Mucosa of stomach (tissue), 1 donor: ENCODE results near the gene RIMOC1.

Experiments used
- H3K27me3 ChIP-seq: one replicate; pipeline ENCODE4 v1.7.0; 2013; ENCODE audit warnings: mild to moderate bottlenecking, low read length; ENCODE audit not compliant: control insufficient read depth, insufficient read depth
- H3K36me3 ChIP-seq: one replicate; pipeline ENCODE4 v1.7.0; 2013; ENCODE audit warnings: low read length; ENCODE audit not compliant: control insufficient read depth, insufficient read depth
- H3K4me1 ChIP-seq: one replicate; pipeline ENCODE4 v1.7.0; 2013; ENCODE audit warnings: mild to moderate bottlenecking, low read length; ENCODE audit not compliant: control insufficient read depth, insufficient read depth
- H3K4me3 ChIP-seq: one replicate; pipeline ENCODE4 v1.7.0; 2013; ENCODE audit warnings: low read length
- H3K9ac ChIP-seq: one replicate; pipeline ENCODE4 v1.7.0; 2013; ENCODE audit warnings: mild to moderate bottlenecking, low read length, moderate library complexity
- H3K9me3 ChIP-seq: one replicate; pipeline ENCODE4 v1.7.0; 2013; ENCODE audit warnings: mild to moderate bottlenecking, low read length, moderate library complexity; ENCODE audit not compliant: control insufficient read depth
- donor health status: Pancreatic carcinoma.

RIMOC1 gene

GRCh38 chr5:41903892-41904799, at the start of gene RIMOC1:
TSS of gene RIMOC1 (plus strand) at chr5:41904344. CDS start at chr5:41904368, 24 bp downstream.
- Histone ChIP-seq H3K4me3 (peak within 1 kb of the TSS; percentile 74), H3K36me3 (no peaks in the 10 kb centered on the region), H3K27me3 (peaks cover 4% of the 10 kb centered on the region), H3K4me1 (no peaks in the 10 kb centered on the region), H3K9ac (peak within 1 kb of the TSS; percentile 90), H3K9me3 (no peaks in the 10 kb centered on the region)

- H3K36me3 ChIP-seq = no peaks in the 10 kb centered on the region
Observed at GRCh38 chr5:41856644-41857491, 47.3 kb upstream of the RIMOC1 start.

GRCh38 chr5:41857989-41858388, 46.2 kb upstream of the RIMOC1 start:
- Histone ChIP-seq H3K36me3 (no peaks in the 10 kb centered on the region), H3K9me3 (no peaks in the 10 kb centered on the region), H3K9ac (no peak overlapping the region), H3K4me1 (no peaks in the 10 kb centered on the region), H3K4me3 (no peak overlapping the region), H3K27me3 (no peaks in the 10 kb centered on the region)

More at GRCh38 chr5:41856644-41857491, 47.3 kb upstream of the RIMOC1 start:
- H3K4me3 ChIP-seq = no peak overlapping the region
- no peaks in the 10 kb centered on the region for H3K4me1 ChIP-seq
- no peaks in the 10 kb centered on the region for H3K9me3 ChIP-seq
- no peak overlapping the region for H3K9ac ChIP-seq
- H3K27me3 ChIP-seq = no peaks in the 10 kb centered on the region

DNA sequence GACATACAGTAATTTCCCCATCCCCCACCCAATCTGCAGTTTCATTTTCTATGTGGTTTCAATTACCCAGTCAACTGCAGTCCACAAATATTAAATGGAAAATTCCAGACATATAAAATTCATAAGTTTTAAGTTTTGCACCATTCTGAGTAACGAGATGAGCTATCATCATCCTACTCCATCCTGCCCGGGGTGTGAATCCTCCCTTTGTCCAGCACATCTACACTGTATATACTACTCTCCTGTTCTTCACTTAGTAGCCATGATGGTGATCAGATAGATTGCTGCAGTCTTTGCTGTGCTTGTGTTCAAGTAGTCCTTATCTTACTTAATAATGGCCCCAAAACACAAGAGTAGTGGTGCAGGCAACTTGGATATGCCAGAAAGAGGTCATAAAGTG, 45.3 kb upstream of the RIMOC1 start:
- H3K9me3 ChIP-seq = no peaks in the 10 kb centered on the region
- no peaks in the 10 kb centered on the region for H3K27me3 ChIP-seq
- H3K36me3 ChIP-seq = no peaks in the 10 kb centered on the region

DNA sequence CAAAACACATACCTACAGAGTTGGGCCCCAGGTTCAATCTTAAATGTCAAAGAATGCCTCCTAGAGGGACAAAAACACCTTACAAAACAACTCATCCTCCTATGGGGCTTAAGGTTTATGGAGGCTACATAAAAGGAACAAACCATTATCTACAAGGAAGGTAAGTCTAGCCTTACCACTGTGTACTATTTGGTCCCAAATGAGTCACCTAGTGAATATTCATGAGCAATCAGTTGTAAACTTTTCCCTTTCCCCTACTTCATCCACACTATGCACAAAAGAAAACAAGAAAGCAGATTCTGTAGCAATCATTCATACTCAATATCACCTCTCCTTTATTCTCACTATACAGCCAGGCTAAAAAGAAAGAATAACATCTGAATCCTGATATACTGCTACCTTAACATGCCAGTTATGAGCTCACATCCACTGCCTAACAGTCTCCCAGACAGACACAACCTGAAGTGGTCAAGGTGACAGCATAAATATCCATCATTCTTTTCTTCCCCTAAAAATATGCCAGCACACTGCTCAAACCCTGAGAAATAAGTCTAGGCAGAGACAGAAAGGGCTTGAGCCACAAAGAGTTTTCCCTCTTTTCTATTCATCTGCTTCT, 40.2 kb upstream of the RIMOC1 start:
- H3K4me1 ChIP-seq = no peaks in the 10 kb centered on the region
- H3K9me3 ChIP-seq = no peaks in the 10 kb centered on the region
- no peak overlapping the region for H3K9ac ChIP-seq
- no peaks in the 10 kb centered on the region for H3K36me3 ChIP-seq
- no peaks in the 10 kb centered on the region for H3K27me3 ChIP-seq
- H3K4me3 ChIP-seq = no peak overlapping the region

More for the DNA sequence above, 45.3 kb upstream of the RIMOC1 start:
- Histone ChIP-seq H3K9ac (no peak overlapping the region), H3K4me3 (no peak overlapping the region), H3K4me1 (no peaks in the 10 kb centered on the region)

DNA sequence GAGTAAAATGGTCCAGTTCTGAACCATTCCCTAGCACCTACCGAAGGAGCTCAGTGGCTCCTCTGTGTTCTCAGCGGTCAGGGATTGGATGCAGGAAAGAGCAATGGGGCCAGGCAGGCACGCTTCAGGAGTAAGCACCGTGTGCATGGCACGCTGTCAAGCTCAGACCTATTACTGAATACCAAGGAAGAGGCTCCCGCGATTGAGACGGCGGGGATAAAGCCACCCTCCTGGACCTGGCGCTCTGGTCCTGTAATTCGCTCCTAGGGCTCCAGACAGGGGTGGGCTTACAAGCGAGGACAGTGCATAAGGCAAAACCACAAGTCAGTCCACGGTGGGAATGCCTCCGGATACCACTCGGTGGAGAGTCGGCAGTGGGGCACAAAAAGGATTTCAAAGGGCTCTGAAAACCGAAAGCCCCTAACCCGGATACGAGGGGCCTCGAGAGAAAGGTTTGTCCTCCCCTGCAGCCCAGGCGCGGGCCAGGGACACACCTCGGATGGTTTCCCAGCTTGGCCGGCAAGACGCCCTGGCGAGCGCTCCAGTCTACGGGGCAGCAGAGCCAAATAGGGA, 34.9 kb upstream of the RIMOC1 start:
- H3K4me3 ChIP-seq = peak overlapping the region; percentile 72
- H3K4me1 ChIP-seq = peaks cover 5% of the 10 kb centered on the region
- H3K27me3 ChIP-seq = no peaks in the 10 kb centered on the region
- no peaks in the 10 kb centered on the region for H3K36me3 ChIP-seq
- H3K9ac ChIP-seq = peak overlapping the region; percentile 77
- no peaks in the 10 kb centered on the region for H3K9me3 ChIP-seq

DNA sequence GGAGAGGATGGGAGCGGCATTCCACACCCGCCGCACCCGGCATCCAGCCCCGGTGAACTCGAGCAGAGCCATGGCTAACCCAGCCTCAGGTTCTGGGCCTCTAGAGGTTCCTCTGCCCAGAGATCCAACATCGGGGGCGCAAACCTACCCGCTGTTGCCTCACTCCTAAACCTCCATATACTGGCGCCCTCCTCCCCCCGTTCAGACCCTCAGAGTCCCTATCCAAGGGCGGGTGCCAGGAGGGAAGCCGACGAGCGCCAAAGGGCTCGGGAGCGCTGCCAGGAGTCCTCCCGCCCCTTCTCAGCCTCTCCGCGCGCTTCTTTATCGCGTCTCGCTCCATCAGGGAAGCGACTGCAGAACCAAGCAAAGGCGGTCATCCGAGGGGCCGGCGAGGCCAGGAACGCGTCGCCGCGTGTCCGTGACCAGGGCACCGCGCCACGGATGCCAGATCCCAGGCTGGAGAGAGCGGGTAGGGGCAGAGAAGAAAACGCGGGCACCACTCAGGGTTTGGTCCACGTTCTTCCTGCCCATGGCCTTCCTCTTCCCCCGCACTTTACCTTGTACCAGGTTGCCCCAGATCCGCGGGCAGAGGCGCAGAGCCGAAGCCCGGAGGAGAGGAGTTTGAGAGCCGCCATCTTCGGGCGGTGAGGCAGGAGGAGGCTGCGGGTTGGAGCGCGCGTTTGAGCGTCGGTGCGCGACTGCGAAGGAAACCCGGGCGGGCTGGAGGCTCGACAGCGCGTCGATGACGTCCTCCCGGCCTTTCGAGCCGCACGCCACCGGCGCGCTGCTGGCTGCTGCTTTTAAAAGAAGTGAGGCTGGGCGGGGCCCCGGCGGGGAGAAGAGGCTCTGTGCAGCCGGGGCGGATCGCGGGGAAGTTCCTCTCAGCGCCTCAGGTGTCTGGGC, 34.2 kb upstream of the RIMOC1 start, which contains the start of gene OXCT1:
OXCT1 (minus strand) TSS at position 702 of the 903 bp plus-strand sequence; CDS start at position 635, 67 bp downstream.
- Histone ChIP-seq H3K4me3 (peak within 1 kb of the TSS; percentile 72), H3K27me3 (no peaks in the 10 kb centered on the region), H3K4me1 (peaks cover 5% of the 10 kb centered on the region), H3K9me3 (no peaks in the 10 kb centered on the region), H3K9ac (peak within 1 kb of the TSS; percentile 77), H3K36me3 (no peaks in the 10 kb centered on the region)

DNA sequence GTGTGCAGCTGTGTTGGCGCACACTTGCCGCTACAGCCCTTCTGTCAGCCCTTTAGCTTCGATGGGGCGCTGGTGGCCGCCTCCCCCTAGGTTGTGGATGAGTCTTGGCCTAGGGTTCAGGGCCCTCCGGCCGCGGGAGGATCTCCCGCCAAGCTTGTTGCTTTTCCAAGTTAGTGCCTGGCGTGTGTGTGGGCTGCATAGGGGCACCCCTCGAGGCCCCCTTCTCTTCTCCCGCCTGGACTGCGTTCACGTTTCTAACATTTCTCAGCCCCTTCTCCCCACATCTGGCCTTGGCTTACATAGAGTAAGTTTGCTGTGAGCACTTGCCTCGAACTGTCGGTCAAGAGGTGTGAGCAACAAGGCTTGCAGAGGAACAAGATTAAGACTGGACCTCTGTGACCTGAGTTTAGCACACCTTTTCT, 33.5 kb upstream of the RIMOC1 start:
- no peaks in the 10 kb centered on the region for H3K9me3 ChIP-seq
- peak overlapping the region; percentile 72 for H3K4me3 ChIP-seq
- no peaks in the 10 kb centered on the region for H3K36me3 ChIP-seq
- peak overlapping the region; percentile 77 for H3K9ac ChIP-seq
- no peaks in the 10 kb centered on the region for H3K27me3 ChIP-seq
- H3K4me1 ChIP-seq = peaks cover 5% of the 10 kb centered on the region

- no peak overlapping the region for H3K9ac ChIP-seq
- no peaks in the 10 kb centered on the region for H3K36me3 ChIP-seq
- peaks cover 5% of the 10 kb centered on the region for H3K4me1 ChIP-seq
- no peaks in the 10 kb centered on the region for H3K27me3 ChIP-seq
- no peaks in the 10 kb centered on the region for H3K9me3 ChIP-seq
- no peak overlapping the region for H3K4me3 ChIP-seq
Observed at GRCh38 chr5:41871852-41872251, 32.3 kb upstream of the RIMOC1 start.

DNA sequence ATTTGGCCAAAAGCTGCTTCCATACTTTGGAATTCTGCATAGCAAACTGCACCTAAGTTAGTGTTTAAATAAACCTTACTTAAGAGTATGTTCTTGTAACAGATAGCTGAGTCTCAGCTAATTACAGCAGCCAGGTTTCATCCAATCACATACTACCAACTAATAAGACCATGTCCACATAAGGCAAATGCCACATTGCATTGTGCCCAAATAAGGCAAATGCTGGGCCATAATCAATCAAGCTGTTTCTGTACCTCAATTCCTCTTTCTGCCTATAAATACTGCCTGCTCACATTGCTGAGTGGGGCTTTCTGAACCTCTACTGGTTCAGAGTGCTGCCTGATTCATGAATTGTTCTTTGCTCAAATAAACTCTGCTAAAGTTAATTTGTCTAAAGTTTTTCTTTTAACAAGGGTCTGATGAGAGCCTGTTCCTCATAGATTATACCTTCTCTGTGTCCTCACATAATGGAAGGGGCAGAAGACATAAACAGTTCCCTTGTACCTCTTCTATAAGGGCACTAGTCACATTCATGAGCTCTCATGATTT, 29.6 kb upstream of the RIMOC1 start:
- H3K9ac ChIP-seq = no peak overlapping the region
- H3K27me3 ChIP-seq = no peaks in the 10 kb centered on the region
- H3K4me3 ChIP-seq = no peak overlapping the region
- H3K36me3 ChIP-seq = no peaks in the 10 kb centered on the region
- peaks cover 5% of the 10 kb centered on the region for H3K4me1 ChIP-seq
- no peaks in the 10 kb centered on the region for H3K9me3 ChIP-seq
